ENCODE data around the gene ADAMTS14.

- TF ChIP-seq, protein P1, sequence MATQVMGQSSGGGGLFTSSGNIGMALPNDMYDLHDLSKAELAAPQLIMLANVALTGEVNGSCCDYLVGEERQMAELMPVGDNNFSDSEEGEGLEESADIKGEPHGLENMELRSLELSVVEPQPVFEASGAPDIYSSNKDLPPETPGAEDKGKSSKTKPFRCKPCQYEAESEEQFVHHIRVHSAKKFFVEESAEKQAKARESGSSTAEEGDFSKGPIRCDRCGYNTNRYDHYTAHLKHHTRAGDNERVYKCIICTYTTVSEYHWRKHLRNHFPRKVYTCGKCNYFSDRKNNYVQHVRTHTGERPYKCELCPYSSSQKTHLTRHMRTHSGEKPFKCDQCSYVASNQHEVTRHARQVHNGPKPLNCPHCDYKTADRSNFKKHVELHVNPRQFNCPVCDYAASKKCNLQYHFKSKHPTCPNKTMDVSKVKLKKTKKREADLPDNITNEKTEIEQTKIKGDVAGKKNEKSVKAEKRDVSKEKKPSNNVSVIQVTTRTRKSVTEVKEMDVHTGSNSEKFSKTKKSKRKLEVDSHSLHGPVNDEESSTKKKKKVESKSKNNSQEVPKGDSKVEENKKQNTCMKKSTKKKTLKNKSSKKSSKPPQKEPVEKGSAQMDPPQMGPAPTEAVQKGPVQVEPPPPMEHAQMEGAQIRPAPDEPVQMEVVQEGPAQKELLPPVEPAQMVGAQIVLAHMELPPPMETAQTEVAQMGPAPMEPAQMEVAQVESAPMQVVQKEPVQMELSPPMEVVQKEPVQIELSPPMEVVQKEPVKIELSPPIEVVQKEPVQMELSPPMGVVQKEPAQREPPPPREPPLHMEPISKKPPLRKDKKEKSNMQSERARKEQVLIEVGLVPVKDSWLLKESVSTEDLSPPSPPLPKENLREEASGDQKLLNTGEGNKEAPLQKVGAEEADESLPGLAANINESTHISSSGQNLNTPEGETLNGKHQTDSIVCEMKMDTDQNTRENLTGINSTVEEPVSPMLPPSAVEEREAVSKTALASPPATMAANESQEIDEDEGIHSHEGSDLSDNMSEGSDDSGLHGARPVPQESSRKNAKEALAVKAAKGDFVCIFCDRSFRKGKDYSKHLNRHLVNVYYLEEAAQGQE (IDR thresholded peaks at IDR 0.05; ENCODE audit: low read depth), result no peak
- TF ChIP-seq TAF1 (IDR thresholded peaks at IDR 0.05; ENCODE audit: low read depth), result no peak
- no peak for TF ChIP-seq YY1 (IDR thresholded peaks at IDR 0.05; ENCODE audit: low read depth)
- TF ChIP-seq, protein P2, sequence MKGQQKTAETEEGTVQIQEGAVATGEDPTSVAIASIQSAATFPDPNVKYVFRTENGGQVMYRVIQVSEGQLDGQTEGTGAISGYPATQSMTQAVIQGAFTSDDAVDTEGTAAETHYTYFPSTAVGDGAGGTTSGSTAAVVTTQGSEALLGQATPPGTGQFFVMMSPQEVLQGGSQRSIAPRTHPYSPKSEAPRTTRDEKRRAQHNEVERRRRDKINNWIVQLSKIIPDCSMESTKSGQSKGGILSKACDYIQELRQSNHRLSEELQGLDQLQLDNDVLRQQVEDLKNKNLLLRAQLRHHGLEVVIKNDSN (IDR thresholded peaks at IDR 0.05), result no peak
- TF ChIP-seq MAX (IDR thresholded peaks at IDR 0.05), result no peak
- TF ChIP-seq RAD21 (IDR thresholded peaks at IDR 0.05; ENCODE audit: low read depth), result no peak
- no peak for TF ChIP-seq EP300 (IDR thresholded peaks at IDR 0.05; ENCODE audit: borderline replicate concordance)
Measured at GRCh38 chr10:70780772-70781171, 108.5 kb downstream of the ADAMTS14 start.

Measured in Ishikawa (cell line).